GM12878 (cell line): ENCODE measurements around the gene ZNF691. TPM values are rescaled to one million over a fixed set of nuclear protein-coding genes. Genes with fewer than 3 reads are reported as not detected.

Experiments
- ATAC-seq: fragments of 200-7000 bp; cut with Tn5 transposase; 3 replicates; pipeline ENCODE4 v1.9.1; 2020; ENCODE audit warnings: mild to moderate bottlenecking, moderate library complexity
- BruUV-seq: library from RNA; stranded (reverse); fragments of 400-500 nt; replicated peaks from 2 replicates; lab custom pipeline; 2021; lab: Mats Ljungman, UMichigan
- CTCF ChIA-PET: fragments of 300-600 bp; sonication (Branson Sonifier 250); formaldehyde crosslinking; extraction: SDS; loops from one replicate; lab custom pipeline; 2021; ENCODE audit warnings: inconsistent platforms; lab: Yijun Ruan, JAX
- POLR2A ChIA-PET: fragments of 350-600 bp; formaldehyde crosslinking; extraction: SDS; loops from one replicate; lab custom pipeline; 2021; ENCODE audit warnings: inconsistent platforms; lab: Charles Lee
- RAD21 ChIA-PET: fragments of 300-600 bp; sonication (Branson Sonifier 250); formaldehyde crosslinking; loops from one replicate; lab custom pipeline; 2023; ENCODE audit warnings: antibody characterized with exemption; ENCODE audit not compliant: unreplicated experiment; lab: Charles Lee
- SMC1A ChIA-PET: fragments of 300-600 bp; sonication (Branson Sonifier 250); formaldehyde crosslinking; loops from one replicate; lab custom pipeline; 2023; ENCODE audit not compliant: unreplicated experiment, uncharacterized antibody; lab: Charles Lee
- DNase-seq: peaks from one replicate; pipeline ENCODE4 v3.0.0-alpha.2; 2011; ENCODE audit warnings: low read depth, low spot score
- FAIRE-seq: peaks from 3 replicates; lab custom pipeline; 2011; peaks lifted over from hg19 to GRCh38; lab: Jason Lieb, UNC
- H2AFZ ChIP-seq: 2 replicates; pipeline ENCODE4 v1.6.0; 2011; ENCODE audit warnings: low read depth, low read length, control low read depth; ENCODE audit not compliant: control insufficient read depth
- H3K27ac ChIP-seq: 2 replicates; pipeline ENCODE4 v1.5.1; 2011; ENCODE audit warnings: control low read depth; ENCODE audit not compliant: control insufficient read depth, insufficient read depth
- H3K27me3 ChIP-seq, 2 experiments: replicated peaks in 1 of 2; 2 replicates each; pipeline versions ENCODE4 v1.6.0 to v1.6.1; 2011; ENCODE audit warnings: low read length in 1 of 2; ENCODE audit not compliant: control insufficient read depth in 2 of 2, insufficient read depth in 2 of 2
- H3K36me3 ChIP-seq, 2 experiments: 2 replicates each; pipeline ENCODE4 v1.5.1; 2011; ENCODE audit warnings: low read length in 1 of 2; ENCODE audit not compliant: control insufficient read depth in 2 of 2, insufficient read depth in 2 of 2
- H3K4me1 ChIP-seq: 2 replicates; pipeline ENCODE4 v1.6.1; 2011; ENCODE audit warnings: mild to moderate bottlenecking, low read length, moderate library complexity, mixed read lengths; ENCODE audit not compliant: control insufficient read depth, insufficient read depth
- H3K4me2 ChIP-seq: 2 replicates; pipeline ENCODE4 v1.6.0; 2011; ENCODE audit warnings: control low read depth; ENCODE audit not compliant: control insufficient read depth, insufficient read depth
- H3K4me3 ChIP-seq: fragments of 200-600 bp; sonication (generic); 2 replicates; pipeline ENCODE4 v1.5.1; 2016
- H3K79me2 ChIP-seq: 2 replicates; pipeline ENCODE4 v1.6.0; 2011; ENCODE audit warnings: low read length; ENCODE audit not compliant: control insufficient read depth, insufficient read depth
- H3K9ac ChIP-seq: 2 replicates; pipeline ENCODE4 v1.8.0; 2011; ENCODE audit warnings: low read length, control low read depth, mixed read lengths; ENCODE audit not compliant: control insufficient read depth, insufficient read depth
- H3K9me3 ChIP-seq: replicated peaks from 3 replicates; pipeline ENCODE4 v1.5.1; 2011; ENCODE audit warnings: mild to moderate bottlenecking, low read length; ENCODE audit not compliant: control insufficient read depth, insufficient read depth
- H4K20me1 ChIP-seq: 2 replicates; pipeline ENCODE4 v1.6.0; 2011; ENCODE audit not compliant: control insufficient read depth, insufficient read depth
- ASH2L ChIP-seq: fragments of 300-600, 200-600 bp; sonication (generic); IDR thresholded peaks from 2 replicates; pipeline ENCODE4 v1.6.1; 2017; ENCODE audit warnings: low read depth, mild to moderate bottlenecking, borderline replicate concordance
- BMI1 ChIP-seq: fragments of 450-650 bp; IDR thresholded peaks from 2 replicates; pipeline ENCODE4 v1.6.1; 2016; ENCODE audit warnings: mild to moderate bottlenecking, moderate library complexity, borderline replicate concordance
- EED ChIP-seq: sonication (generic); IDR thresholded peaks from 2 replicates; pipeline ENCODE4 v1.6.1; 2016; ENCODE audit warnings: antibody characterized with exemption, low read depth
- EGR1 ChIP-seq, 2 experiments: IDR thresholded peaks; 1 replicate in 1 of 2; 2 replicates in 1 of 2; pipeline ENCODE4 v1.6.1; 2011 to 2012; ENCODE audit warnings: low read depth in 2 of 2, low read length in 2 of 2, borderline replicate concordance in 1 of 2, mild to moderate bottlenecking in 1 of 2, moderate library complexity in 1 of 2
- FOS ChIP-seq: IDR thresholded peaks from 3 replicates; pipeline ENCODE4 v1.6.1; 2011; ENCODE audit warnings: borderline replicate concordance; ENCODE audit not compliant: insufficient read length; ENCODE audit errors: extremely low read depth
- FOXM1 ChIP-seq: IDR thresholded peaks from 2 replicates; pipeline ENCODE4 v1.6.1; 2012; ENCODE audit warnings: low read depth, mild to moderate bottlenecking, inconsistent platforms, low read length, moderate library complexity
- HCFC1 ChIP-seq: fragments of 150-350 bp; IDR thresholded peaks from 2 replicates; pipeline ENCODE4 v1.6.1; 2014; ENCODE audit warnings: low read length
- HDGF ChIP-seq: fragments of 450-650 bp; IDR thresholded peaks from 2 replicates; pipeline ENCODE4 v1.6.1; 2016; ENCODE audit warnings: antibody characterized with exemption
- POLR2AphosphoS2 ChIP-seq: IDR thresholded peaks from 2 replicates; pipeline ENCODE4 v1.6.1; 2011; ENCODE audit warnings: low read depth, mild to moderate bottlenecking, low read length, improper control_type of control experiment, moderate library complexity
- WGBS: methylation state at CpG from one replicate; pipeline ENCODE4 v1.1.6; 2016; ENCODE audit warnings: low lambda C conversion rate; ENCODE audit not compliant: insufficient replicate concordance, insufficient coverage; ENCODE audit errors: missing lambda C conversion rate; 5-methylcytosine and 5-hydroxymethylcytosine counted together
- in situ Hi-C: fragments of 300-500 bp; cut with MboI; formaldehyde crosslinking; loops from 9 replicates; pipeline ENCODE4 v1.14.3; 2018; ENCODE audit warnings: mixed read lengths
- intact Hi-C: fragments of 100-400 bp; cut with micrococcal nuclease; formaldehyde crosslinking; loops from one replicate; pipeline ENCODE4 v1.14.2; 2022; ENCODE audit not compliant: unreplicated experiment
- polyA plus RNA-seq, 11 experiments: library from polyadenylated mRNA; depleted of rRNA in 4 of 11; unstranded in 6 of 11; stranded (reverse) in 5 of 11; fragments of >200 nt; fragmentation: Nextera tagmentation in 4 of 11; fragmentation: Illumina TruSeq in 1 of 11; extraction: Ambion mirVana in 4 of 11; extraction: Trizol in 1 of 11; gene quantifications; 1 replicate in 1 of 11; 2 replicates in 10 of 11; pipeline versions ENCODE4 v1.2.1 to v1.2.3, GENCODE V29; 2011 to 2016; ENCODE audit warnings: inconsistent platforms in 2 of 11, missing spikeins in 2 of 11, low read depth in 1 of 11
- total RNA-seq, 4 experiments: library from RNA; depleted of rRNA in 3 of 4; stranded (reverse); fragments of >200 nt in 3 of 4; fragmentation: Illumina TruSeq in 1 of 4; extraction: Trizol in 1 of 4; gene quantifications; 2 replicates each; pipeline versions ENCODE4 v1.2.1 to v1.2.3, GENCODE V29; 2013 to 2021
- TF ChIP-seq, protein P1 (sequence below): IDR thresholded peaks from 2 replicates; pipeline ENCODE4 v1.6.1; 2011; ENCODE audit warnings: mild to moderate bottlenecking, low read depth, low read length, moderate library complexity; ENCODE audit not compliant: insufficient replicate concordance
- TF ChIP-seq, protein P2 (sequence below): fragments of 450-650 bp; formaldehyde crosslinking; IDR thresholded peaks from 2 replicates; pipeline ENCODE4 v1.4.0; 2020; ENCODE audit warnings: mild to moderate bottlenecking, moderate library complexity

Gene ZNF691
- total and polyA plus RNA-seq, 10 of the 15 experiments (the other 5 are each of a cell fraction or from before 2014, with no cell fraction given): 8.5 to 16.2 (median 12.2) TPM

DNA sequence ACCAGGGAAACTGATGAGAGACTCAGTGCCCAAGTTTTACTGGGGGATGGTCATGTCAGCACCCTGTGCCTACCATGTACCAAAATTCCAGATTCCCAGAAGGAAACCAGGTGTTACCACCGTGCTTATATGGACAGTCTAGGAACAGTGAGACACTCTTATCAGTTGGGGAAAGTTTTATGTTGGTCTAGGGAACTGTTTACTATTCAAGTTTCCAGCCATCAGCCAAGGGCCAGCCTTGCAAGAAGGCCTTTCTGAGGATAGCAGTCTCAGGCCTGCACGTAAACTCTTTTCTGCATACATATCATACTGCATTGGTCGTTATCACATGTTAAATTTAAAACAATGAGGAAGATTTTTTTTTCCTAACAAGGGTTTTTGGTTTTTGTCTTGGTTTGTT lies 49.0 kb upstream of the ZNF691 start:
- H3K4me1 ChIP-seq: no peaks in the 10 kb centered on the region
- in situ Hi-C loops (no loop called here), intact Hi-C loops (no loop called here)
- RAD21 ChIA-PET: no interaction called here
- no peak overlapping the region for H3K9ac ChIP-seq
- CTCF ChIA-PET: no interaction called here
- H3K27me3 ChIP-seq: no peaks in the 10 kb centered on the region
- no peak for ATAC-seq
- H3K27ac ChIP-seq: no peak overlapping the region
- BruUV-seq: no TSS peak
- DNase-seq: no peak
- H2AFZ ChIP-seq: no peak overlapping the region
- 55% methylated on average over 3 of the region's 3 CpGs for WGBS
- no peak overlapping the region for H3K4me3 ChIP-seq
- H3K9me3 ChIP-seq: no peaks in the 10 kb centered on the region
- no peaks in the 10 kb centered on the region for H4K20me1 ChIP-seq
- H3K36me3 ChIP-seq: no peaks in the 10 kb centered on the region
- TF ChIP-seq ASH2L: no peak
- TF ChIP-seq BMI1: no peak
- no peak for TF ChIP-seq FOS
- TF ChIP-seq, protein P1, sequence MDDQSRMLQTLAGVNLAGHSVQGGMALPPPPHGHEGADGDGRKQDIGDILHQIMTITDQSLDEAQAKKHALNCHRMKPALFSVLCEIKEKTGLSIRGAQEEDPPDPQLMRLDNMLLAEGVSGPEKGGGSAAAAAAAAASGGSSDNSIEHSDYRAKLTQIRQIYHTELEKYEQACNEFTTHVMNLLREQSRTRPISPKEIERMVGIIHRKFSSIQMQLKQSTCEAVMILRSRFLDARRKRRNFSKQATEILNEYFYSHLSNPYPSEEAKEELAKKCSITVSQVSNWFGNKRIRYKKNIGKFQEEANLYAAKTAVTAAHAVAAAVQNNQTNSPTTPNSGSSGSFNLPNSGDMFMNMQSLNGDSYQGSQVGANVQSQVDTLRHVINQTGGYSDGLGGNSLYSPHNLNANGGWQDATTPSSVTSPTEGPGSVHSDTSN: no peak
- no peak for TF ChIP-seq FOXM1
- TF ChIP-seq HCFC1: no peak
- TF ChIP-seq, protein P2, sequence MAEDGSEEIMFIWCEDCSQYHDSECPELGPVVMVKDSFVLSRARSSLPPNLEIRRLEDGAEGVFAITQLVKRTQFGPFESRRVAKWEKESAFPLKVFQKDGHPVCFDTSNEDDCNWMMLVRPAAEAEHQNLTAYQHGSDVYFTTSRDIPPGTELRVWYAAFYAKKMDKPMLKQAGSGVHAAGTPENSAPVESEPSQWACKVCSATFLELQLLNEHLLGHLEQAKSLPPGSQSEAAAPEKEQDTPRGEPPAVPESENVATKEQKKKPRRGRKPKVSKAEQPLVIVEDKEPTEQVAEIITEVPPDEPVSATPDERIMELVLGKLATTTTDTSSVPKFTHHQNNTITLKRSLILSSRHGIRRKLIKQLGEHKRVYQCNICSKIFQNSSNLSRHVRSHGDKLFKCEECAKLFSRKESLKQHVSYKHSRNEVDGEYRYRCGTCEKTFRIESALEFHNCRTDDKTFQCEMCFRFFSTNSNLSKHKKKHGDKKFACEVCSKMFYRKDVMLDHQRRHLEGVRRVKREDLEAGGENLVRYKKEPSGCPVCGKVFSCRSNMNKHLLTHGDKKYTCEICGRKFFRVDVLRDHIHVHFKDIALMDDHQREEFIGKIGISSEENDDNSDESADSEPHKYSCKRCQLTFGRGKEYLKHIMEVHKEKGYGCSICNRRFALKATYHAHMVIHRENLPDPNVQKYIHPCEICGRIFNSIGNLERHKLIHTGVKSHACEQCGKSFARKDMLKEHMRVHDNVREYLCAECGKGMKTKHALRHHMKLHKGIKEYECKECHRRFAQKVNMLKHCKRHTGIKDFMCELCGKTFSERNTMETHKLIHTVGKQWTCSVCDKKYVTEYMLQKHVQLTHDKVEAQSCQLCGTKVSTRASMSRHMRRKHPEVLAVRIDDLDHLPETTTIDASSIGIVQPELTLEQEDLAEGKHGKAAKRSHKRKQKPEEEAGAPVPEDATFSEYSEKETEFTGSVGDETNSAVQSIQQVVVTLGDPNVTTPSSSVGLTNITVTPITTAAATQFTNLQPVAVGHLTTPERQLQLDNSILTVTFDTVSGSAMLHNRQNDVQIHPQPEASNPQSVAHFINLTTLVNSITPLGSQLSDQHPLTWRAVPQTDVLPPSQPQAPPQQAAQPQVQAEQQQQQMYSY: no peak
- no peak for TF ChIP-seq EGR1 (IDR thresholded peaks at IDR 0.05; ENCODE audit: borderline replicate concordance in 1 of 2, low read depth in 2 of 2, low read length in 2 of 2)
- no peak for TF ChIP-seq HDGF
- TF ChIP-seq EED: no peak
- TF ChIP-seq POLR2AphosphoS2: no peak
- no peaks in the 10 kb centered on the region for H3K79me2 ChIP-seq
- SMC1A ChIA-PET: interaction anchor here (0.7 kb wide), 1 partner anchor 1154 kb away, joined by 3 read pairs; no protein-coding TSS in a partner anchor
- FAIRE-seq: no peak
- H3K4me2 ChIP-seq: no peak overlapping the region
- POLR2A ChIA-PET: no interaction called here
